HG03060 (cell line): ENCODE results near the gene FMNL2.

Experiments
- ATAC-seq: cut with Tn5 transposase; IDR thresholded peaks from one replicate; pipeline ENCODE4 v1.9.1; 2021; ENCODE audit warnings: low read depth, moderate number of reproducible peaks; ENCODE audit not compliant: unreplicated experiment

FMNL2 gene

GRCh38 chr2:152399003-152399402 lies 64.0 kb downstream of the FMNL2 start:
- no peak for ATAC-seq

DNA sequence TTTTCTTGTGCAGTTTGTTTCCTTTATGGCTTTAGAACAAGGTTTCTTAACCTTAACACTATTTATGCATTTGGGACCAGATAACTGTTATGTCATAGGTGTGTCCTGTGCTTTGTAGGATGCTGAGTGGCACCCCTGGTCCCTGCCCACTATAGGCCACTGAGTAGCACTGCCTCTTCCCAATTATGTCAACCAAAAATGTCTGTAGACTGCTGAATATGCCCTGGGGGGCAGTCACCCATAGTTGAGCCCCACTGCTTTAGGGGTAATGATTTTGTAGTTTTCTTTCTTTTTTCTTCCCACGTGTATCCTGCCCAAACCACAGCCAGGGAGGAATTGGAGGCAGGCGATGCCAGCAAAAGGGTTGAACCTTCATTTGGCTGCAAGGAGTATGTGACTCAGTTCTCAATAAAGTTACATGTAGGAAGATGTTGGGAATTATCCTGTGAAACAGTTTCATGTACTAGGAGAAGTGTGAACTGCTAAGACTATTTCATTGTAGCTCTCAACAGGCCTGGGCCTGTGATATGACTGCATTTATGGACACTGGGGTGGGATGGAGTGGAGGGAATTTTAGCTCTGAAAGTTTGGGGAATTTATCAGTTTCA lies 65.7 kb downstream of the FMNL2 start:
- ATAC-seq = no peak

- ATAC-seq = no peak
These were observed 68.1 kb downstream of the FMNL2 start for GRCh38 chr2:152402780-152403759.

DNA sequence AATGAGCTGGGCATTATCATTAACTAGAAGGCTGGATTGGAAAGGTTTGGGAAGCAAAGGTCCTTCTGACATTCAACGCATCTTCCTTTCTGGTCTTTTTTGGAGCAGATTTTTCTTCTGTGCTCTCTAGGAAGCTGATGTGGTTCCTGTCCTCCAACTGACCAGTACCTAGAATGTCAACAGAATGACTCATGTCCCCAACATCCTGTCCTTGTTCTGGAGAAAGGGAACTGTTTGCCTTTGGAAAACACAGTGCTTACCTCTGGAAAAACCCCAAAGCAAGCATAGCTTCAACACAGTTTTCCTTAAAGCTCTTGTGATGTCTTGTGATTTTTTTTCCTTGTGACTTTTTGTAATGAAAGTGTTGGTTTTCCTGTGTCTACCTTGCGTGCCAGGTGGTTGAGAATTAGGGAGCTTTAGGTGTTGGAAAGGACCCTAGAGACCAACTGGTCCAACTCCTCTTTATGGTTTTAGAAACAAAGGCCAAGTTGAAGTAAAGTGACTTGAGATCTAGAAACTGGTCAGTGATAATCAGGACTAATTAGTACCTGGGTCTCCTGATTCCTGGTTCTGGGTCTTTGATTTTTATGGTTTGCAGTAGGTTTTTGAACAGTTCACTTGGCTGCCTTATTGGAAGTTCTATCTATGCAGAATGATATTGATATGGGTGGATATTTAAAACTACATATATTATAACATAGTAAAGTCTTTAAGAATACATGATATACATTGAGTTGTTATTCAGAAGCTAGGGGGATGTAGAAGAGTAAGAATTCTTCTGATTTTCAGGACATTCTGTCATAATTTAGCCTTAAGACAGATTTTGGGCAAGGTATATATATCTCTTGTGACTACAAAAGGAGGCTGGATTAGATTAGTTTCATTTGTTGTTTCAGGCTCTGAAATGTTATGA lies 70.5 kb downstream of the FMNL2 start:
- ATAC-seq = no peak

DNA sequence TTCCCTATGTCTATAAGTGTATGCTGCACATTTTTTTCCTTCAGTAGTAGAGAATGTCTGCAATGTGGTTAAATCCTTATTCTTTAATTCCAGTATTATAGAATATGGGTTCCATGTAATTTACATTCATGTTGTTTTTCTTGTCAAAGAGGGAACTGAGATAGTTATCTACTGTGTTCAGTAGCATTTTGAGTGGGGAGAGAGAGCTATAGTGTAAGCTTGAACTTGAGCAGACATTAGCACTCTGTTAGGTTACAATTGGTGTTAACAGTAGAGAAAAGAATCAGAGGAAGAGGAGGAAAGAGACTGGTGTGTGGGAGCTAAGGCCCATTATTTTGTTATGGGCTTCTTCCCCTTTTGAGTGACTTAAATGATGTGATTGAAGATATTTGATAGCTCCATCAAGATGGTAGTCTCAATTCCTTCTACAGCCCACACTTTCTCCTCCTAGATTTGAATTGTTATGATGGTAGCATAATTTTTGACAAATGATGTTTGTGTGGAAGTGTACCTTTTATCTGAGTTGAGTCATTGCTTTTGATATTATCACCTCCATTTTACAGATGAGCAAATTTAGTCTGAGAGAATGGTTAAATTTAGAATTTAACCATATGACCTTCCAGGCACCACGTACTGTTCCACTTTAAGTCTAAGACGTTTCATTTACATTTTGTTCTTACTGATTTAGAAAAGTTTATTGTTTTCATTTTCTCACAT lies 71.3 kb downstream of the FMNL2 start:
- ATAC-seq = peak; percentile 36

DNA sequence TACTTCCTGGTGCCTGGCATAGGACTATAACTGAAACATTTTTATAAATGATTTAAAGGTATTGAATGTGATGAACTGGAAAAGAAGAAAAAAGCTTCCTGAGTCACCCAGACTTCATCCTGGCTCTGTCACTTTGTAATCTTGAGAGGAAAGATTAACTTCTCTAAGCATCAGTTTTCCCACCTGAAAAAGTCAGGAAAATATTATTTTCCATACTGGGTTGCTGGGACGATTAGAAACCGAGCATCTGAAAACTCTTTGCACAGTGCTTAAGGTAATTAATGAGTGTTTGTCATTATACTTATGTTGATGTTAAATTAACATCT lies 71.8 kb downstream of the FMNL2 start:
- no peak for ATAC-seq

GRCh38 chr2:152407204-152407721 lies 72.3 kb downstream of the FMNL2 start:
- ATAC-seq = peak; percentile 58

- no peak for ATAC-seq
These were observed 72.8 kb downstream of the FMNL2 start for GRCh38 chr2:152407806-152408205.

DNA sequence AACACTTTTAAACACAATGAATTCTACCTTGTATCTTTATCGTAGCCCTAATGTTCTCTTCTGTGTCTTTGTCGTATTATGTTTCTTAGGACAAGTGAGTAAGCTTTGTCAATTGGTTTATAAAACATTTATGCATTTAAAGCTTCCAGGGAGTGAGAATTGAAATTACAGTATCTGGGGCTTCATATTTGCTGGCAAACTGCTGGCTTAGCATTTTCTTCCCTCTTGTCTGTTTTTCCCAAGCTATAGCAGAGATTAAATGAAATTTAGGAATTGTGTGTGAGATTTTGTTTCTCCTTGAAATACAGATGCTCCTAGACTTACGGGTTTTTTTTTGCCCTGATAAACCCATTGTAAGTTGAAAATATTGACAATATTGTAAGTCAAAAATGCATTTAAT lies 73.3 kb downstream of the FMNL2 start:
- no peak for ATAC-seq

DNA sequence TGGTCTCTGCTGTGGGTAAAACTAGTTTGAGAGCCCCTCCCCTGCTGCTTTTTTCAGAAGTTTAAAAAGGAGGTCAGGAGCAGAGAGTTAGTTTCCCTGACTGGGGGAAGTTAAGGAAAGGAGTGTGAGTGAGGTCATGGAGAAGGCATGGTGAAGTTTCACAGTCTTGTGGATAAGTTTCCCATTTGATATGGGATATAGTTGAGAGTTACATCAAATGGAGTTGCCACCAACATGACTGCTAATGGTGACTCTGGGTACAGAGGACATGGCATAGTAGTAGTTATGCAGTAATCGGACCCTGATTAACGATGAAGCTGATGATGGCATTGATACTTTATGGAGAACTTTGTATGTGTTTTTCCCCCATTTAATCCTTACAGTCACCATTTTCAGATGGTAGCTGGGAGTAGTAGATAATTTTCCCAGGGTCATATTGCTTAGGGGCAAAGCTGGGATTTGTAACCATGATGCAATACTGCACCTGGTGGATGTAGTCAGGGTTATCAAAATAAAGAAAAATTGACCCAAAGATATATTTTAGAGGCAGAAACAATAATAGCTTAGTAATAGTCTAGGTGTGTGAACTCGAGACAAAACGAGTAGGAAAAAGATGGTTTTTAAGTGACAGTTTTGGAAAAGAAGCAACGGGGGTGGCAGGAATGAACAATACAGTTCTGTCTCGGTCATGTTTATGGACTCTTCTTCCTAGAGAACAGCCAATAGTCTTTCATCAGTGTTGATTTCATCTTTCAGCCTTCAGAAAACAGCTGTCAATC lies 74.6 kb downstream of the FMNL2 start:
- ATAC-seq = no peak

GRCh38 chr2:152410165-152410597 lies 75.2 kb downstream of the FMNL2 start:
- no peak for ATAC-seq

- no peak for ATAC-seq
These were observed 76.2 kb downstream of the FMNL2 start for GRCh38 chr2:152411154-152411553.

GRCh38 chr2:152413228-152414030 lies 78.5 kb downstream of the FMNL2 start:
- no peak for ATAC-seq

DNA sequence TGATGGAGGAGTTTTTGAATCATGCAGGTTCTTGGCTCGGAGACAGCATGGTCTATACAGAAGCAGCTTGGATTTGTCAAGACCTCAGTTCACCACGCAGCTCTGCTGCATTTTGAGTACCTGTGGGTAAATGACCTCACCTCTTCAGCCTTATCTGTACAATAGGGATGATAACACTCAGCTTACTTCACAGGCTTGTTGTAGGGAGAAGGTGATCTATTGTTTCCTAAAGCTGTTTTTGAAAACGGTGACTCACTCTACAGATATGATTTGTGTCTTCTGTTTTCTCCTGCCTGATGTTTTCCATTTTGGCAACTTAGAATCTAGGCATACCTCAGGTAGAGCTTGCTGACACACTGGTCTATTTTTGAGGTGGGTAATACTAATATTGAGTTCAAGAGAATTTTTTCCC lies 80.3 kb downstream of the FMNL2 start:
- no peak for ATAC-seq

GRCh38 chr2:152415796-152416195 lies 80.8 kb downstream of the FMNL2 start:
- ATAC-seq = no peak

- no peak for ATAC-seq
These were observed 83.7 kb downstream of the FMNL2 start for GRCh38 chr2:152418688-152419087.

DNA sequence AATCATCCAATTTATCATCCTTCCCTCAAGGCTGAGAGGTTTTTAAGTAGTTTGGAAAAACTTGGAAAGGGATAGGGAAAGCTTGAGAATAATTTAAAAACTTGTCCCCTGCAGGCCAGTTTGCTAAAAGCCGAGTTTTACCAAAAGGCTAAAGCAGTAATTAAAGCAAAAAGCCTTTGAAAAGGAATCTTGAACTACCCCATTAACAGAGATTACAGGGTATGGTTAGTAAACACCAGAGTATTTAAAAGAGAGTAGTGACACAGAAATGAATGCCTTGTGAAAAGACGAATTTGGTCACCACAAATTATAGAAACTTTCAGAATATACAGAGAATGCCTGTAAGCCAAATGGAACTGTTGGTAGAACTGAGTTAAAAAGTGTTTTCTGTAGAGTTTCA lies 85.0 kb downstream of the FMNL2 start:
- ATAC-seq = no peak

GRCh38 chr2:152420363-152420762 lies 85.4 kb downstream of the FMNL2 start:
- no peak for ATAC-seq

DNA sequence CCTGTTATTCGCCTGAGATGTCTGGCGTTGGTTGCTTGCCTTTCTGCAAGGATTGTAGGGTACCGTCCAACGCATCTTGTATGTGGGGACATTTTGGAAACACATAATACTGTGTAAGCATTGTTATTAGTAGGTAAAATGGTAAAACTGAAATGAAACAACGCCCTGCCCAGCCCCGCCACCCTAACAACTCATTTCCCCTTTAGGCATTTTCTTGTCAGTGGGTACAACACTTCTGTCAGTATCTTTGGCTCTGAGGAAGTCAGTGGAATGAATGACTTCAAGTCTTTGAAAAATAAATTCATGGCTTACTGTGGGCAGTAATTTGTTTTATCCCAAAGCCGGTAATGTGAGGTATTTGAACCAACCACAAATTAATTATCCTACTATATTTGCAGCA lies 86.0 kb downstream of the FMNL2 start:
- ATAC-seq = no peak
